Adrenal gland (tissue), 5 donors: ENCODE data around the gene PRSS38.

ENCODE experiments used
- POLR2A ChIP-seq, 2 donors: fragments of 450-650 bp; IDR thresholded peaks; one replicate each; pipeline ENCODE4 v1.6.1; 2017; ENCODE audit warnings: antibody characterized with exemption in 2 of 2, mild to moderate bottlenecking in 2 of 2, moderate library complexity in 1 of 2
- TF ChIP-seq, protein P1 (sequence below), 6 experiments: fragments of 450-650 bp in 4 of 6; fragments of 200-600 bp in 2 of 6; sonication (generic) in 1 of 6; IDR thresholded peaks; 1 replicate in 5 of 6; 2 replicates in 1 of 6; pipeline versions ENCODE4 v1.5.1 to v1.8.0; 2016 to 2021; ENCODE audit warnings: antibody characterized with exemption in 6 of 6, mild to moderate bottlenecking in 2 of 6, moderate library complexity in 1 of 6
- donor health status: DM: no; HTN: no; CAD: no.

DNA sequence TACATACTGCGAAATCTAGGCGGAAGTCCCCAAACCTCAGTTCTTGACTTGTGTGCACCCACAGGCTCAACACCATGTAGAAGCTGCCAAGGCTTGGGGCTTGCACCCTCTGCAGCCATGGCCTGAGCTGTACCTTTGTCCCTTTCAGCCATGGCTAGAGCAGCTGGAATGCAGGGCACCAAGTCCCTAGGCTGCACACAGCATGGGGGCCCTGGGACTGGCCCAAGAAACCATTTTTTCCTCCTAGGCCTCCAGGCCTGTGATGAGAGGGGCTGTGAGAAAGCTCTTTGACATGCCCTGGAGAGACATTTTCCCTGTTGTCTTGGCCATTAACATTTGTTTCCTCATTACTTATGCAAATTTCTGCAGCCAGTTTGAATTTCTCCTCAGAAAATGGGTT is 1.5 kb upstream of the PRSS38 start:
- TF ChIP-seq, protein P1, sequence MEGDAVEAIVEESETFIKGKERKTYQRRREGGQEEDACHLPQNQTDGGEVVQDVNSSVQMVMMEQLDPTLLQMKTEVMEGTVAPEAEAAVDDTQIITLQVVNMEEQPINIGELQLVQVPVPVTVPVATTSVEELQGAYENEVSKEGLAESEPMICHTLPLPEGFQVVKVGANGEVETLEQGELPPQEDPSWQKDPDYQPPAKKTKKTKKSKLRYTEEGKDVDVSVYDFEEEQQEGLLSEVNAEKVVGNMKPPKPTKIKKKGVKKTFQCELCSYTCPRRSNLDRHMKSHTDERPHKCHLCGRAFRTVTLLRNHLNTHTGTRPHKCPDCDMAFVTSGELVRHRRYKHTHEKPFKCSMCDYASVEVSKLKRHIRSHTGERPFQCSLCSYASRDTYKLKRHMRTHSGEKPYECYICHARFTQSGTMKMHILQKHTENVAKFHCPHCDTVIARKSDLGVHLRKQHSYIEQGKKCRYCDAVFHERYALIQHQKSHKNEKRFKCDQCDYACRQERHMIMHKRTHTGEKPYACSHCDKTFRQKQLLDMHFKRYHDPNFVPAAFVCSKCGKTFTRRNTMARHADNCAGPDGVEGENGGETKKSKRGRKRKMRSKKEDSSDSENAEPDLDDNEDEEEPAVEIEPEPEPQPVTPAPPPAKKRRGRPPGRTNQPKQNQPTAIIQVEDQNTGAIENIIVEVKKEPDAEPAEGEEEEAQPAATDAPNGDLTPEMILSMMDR (IDR thresholded peaks at IDR 0.05), result no peak
- TF ChIP-seq POLR2A (IDR thresholded peaks at IDR 0.05), result no peak
